Measurements from ENCODE around the gene KRT28.

- TF ChIP-seq MTA1 (CRISPR knock-in tag; IDR thresholded peaks at IDR 0.05; ENCODE audit: borderline replicate concordance): no peak
- no peak for TF ChIP-seq ZNF274 (CRISPR knock-in tag; IDR thresholded peaks at IDR 0.05)
- no peak for TF ChIP-seq MAX (IDR thresholded peaks at IDR 0.05)
- TF ChIP-seq CTCF (CRISPR knock-in tag; IDR thresholded peaks at IDR 0.05): no peak
- TF ChIP-seq REST (IDR thresholded peaks at IDR 0.05; ENCODE audit: borderline replicate concordance in 1 of 2, low read depth in 1 of 2, low read length in 2 of 2): no peak
- TF ChIP-seq PATZ1 (CRISPR knock-in tag; IDR thresholded peaks at IDR 0.05): no peak
- TF ChIP-seq SETDB1 (CRISPR knock-in tag; IDR thresholded peaks at IDR 0.05; ENCODE audit: borderline replicate concordance): no peak
- TF ChIP-seq TBX3 (IDR thresholded peaks at IDR 0.05; ENCODE audit: borderline replicate concordance): no peak
- TF ChIP-seq MXI1 (IDR thresholded peaks at IDR 0.05; ENCODE audit: borderline replicate concordance, low read depth, low read length): no peak
Measured at GRCh38 chr17:40791111-40791510, 8.6 kb downstream of the KRT28 start.
